Muscle layer of duodenum (tissue), 2 donors: ENCODE measurements around the gene KIF5A.

Experiments
- H3K27ac ChIP-seq: one replicate; pipeline ENCODE4 v1.7.0; 2013; ENCODE audit warnings: mild to moderate bottlenecking, low read length
- H3K27me3 ChIP-seq: one replicate; pipeline ENCODE4 v1.7.0; 2013; ENCODE audit warnings: low read depth, mild to moderate bottlenecking, control low read depth, low read length
- H3K36me3 ChIP-seq, 2 donors: one replicate each; pipeline ENCODE4 v1.7.0; 2013; ENCODE audit warnings: low read length in 2 of 2, control low read depth in 1 of 2, mild to moderate bottlenecking in 1 of 2; ENCODE audit not compliant: insufficient read depth in 2 of 2, control insufficient read depth in 1 of 2
- H3K4me1 ChIP-seq, 2 donors: one replicate each; pipeline ENCODE4 v1.7.0; 2013; ENCODE audit warnings: low read length in 2 of 2, mild to moderate bottlenecking in 2 of 2, control low read depth in 1 of 2, moderate library complexity in 1 of 2; ENCODE audit not compliant: insufficient read depth in 2 of 2, control insufficient read depth in 1 of 2
- H3K4me3 ChIP-seq, 2 donors: one replicate each; pipeline ENCODE4 v1.7.0; 2013; ENCODE audit warnings: low read length in 2 of 2, low read depth in 1 of 2, mild to moderate bottlenecking in 1 of 2
- H3K9me3 ChIP-seq, 2 donors: one replicate each; pipeline ENCODE4 v1.7.0; 2013; ENCODE audit warnings: low read length in 2 of 2, control low read depth in 1 of 2, mild to moderate bottlenecking in 1 of 2; ENCODE audit not compliant: control insufficient read depth in 1 of 2
- donor health status: healthy.

Gene KIF5A

GRCh38 chr12:57626921-57627445 is 77.1 kb downstream of the KIF5A start:
- H3K27ac ChIP-seq = no peak overlapping the region
- H3K36me3 ChIP-seq = peaks cover 0 to 7% of the 10 kb centered on the region in 2 donors
- no peaks in the 10 kb centered on the region for H3K9me3 ChIP-seq
- peaks cover 0 to 22% of the 10 kb centered on the region in 2 donors for H3K4me1 ChIP-seq
- peaks cover 59% of the 10 kb centered on the region for H3K27me3 ChIP-seq
- no peak overlapping the region for H3K4me3 ChIP-seq

- H3K9me3 ChIP-seq = no peaks in the 10 kb centered on the region
- H3K4me3 ChIP-seq = no peak overlapping the region
- H3K27ac ChIP-seq = no peak overlapping the region
- peaks cover 55% of the 10 kb centered on the region for H3K27me3 ChIP-seq
- peaks cover 0 to 27% of the 10 kb centered on the region in 2 donors for H3K4me1 ChIP-seq
- peaks cover 0 to 7% of the 10 kb centered on the region in 2 donors for H3K36me3 ChIP-seq
These were observed 77.8 kb downstream of the KIF5A start for GRCh38 chr12:57627501-57628279.

GRCh38 chr12:57628280-57629191 is 78.7 kb downstream of the KIF5A start:
- Histone ChIP-seq H3K27ac (no peak overlapping the region), H3K27me3 (peaks cover 55% of the 10 kb centered on the region), H3K4me3 (no peak overlapping the region), H3K36me3 (peaks cover 0 to 7% of the 10 kb centered on the region in 2 donors), H3K4me1 (peaks cover 0 to 35% of the 10 kb centered on the region in 2 donors), H3K9me3 (no peaks in the 10 kb centered on the region)

- Histone ChIP-seq H3K4me1 (peaks cover 0 to 36% of the 10 kb centered on the region in 2 donors), H3K4me3 (no peak overlapping the region), H3K27ac (no peak overlapping the region), H3K9me3 (no peaks in the 10 kb centered on the region), H3K36me3 (peaks cover 0 to 7% of the 10 kb centered on the region in 2 donors), H3K27me3 (peaks cover 43% of the 10 kb centered on the region)
These were observed 80.1 kb downstream of the KIF5A start for GRCh38 chr12:57629897-57630471.

GRCh38 chr12:57630891-57631433 is 81.1 kb downstream of the KIF5A start:
- Histone ChIP-seq H3K27ac (no peak overlapping the region), H3K27me3 (peaks cover 38% of the 10 kb centered on the region)

GRCh38 chr12:57631566-57632072 is 81.8 kb downstream of the KIF5A start:
- Histone ChIP-seq H3K9me3 (no peaks in the 10 kb centered on the region), H3K36me3 (no peaks in the 10 kb centered on the region), H3K27ac (no peak overlapping the region), H3K4me1 (peaks cover 0 to 28% of the 10 kb centered on the region in 2 donors), H3K27me3 (peaks cover 32% of the 10 kb centered on the region), H3K4me3 (peak overlapping the region in 1 of 2 donors; percentile 74)

More at GRCh38 chr12:57630891-57631433, 81.1 kb downstream of the KIF5A start:
- H3K4me3 ChIP-seq = no peak overlapping the region
- H3K36me3 ChIP-seq = peaks cover 0 to 2% of the 10 kb centered on the region in 2 donors
- H3K4me1 ChIP-seq = peaks cover 0 to 35% of the 10 kb centered on the region in 2 donors
- no peaks in the 10 kb centered on the region for H3K9me3 ChIP-seq

GRCh38 chr12:57632073-57632957 is 82.5 kb downstream of the KIF5A start:
- no peaks in the 10 kb centered on the region for H3K9me3 ChIP-seq
- no peaks in the 10 kb centered on the region for H3K36me3 ChIP-seq
- H3K4me3 ChIP-seq = peak overlapping the region; percentile 39 to 74
- peaks cover 27% of the 10 kb centered on the region for H3K27me3 ChIP-seq
- no peak overlapping the region for H3K27ac ChIP-seq
- peaks cover 0 to 28% of the 10 kb centered on the region in 2 donors for H3K4me1 ChIP-seq

GRCh38 chr12:57632958-57633840 is 83.4 kb downstream of the KIF5A start, which contains the start of gene B4GALNT1:
B4GALNT1 (minus strand) TSS chr12:57633201; CDS start chr12:57632132, 1,069 bp downstream.
- Histone ChIP-seq H3K4me3 (peak within 1 kb of the TSS; percentile 39 to 74), H3K9me3 (no peaks in the 10 kb centered on the region), H3K36me3 (no peaks in the 10 kb centered on the region), H3K27me3 (peaks cover 23% of the 10 kb centered on the region), H3K27ac (no peak within 1 kb of the TSS), H3K4me1 (peaks cover 0 to 20% of the 10 kb centered on the region in 2 donors)
